T-helper 1 cell treated with Interleukin-12 subunit alpha and Interleukin-12 subunit beta and Interleukin-4 antibody, amounts not matched to agents 30 ng/mL and 1 ng/mL, for 36 hours (primary cell): ENCODE measurements around the gene CLIC5. TPM values are rescaled to one million over a fixed set of nuclear protein-coding genes. Genes with fewer than 3 reads are reported as not detected.

ENCODE experiments used
- intact Hi-C: fragments of 100-400 bp; cut with micrococcal nuclease; formaldehyde crosslinking; loops from one replicate; pipeline ENCODE4 v1.15.1; 2024
- total RNA-seq: library from RNA; stranded (reverse); gene quantifications from 2 replicates; pipeline ENCODE4 v1.2.3, GENCODE V29; 2022

CLIC5 gene
- total RNA-seq, 1 donor from 2014 or later: 4.4 TPM

DNA sequence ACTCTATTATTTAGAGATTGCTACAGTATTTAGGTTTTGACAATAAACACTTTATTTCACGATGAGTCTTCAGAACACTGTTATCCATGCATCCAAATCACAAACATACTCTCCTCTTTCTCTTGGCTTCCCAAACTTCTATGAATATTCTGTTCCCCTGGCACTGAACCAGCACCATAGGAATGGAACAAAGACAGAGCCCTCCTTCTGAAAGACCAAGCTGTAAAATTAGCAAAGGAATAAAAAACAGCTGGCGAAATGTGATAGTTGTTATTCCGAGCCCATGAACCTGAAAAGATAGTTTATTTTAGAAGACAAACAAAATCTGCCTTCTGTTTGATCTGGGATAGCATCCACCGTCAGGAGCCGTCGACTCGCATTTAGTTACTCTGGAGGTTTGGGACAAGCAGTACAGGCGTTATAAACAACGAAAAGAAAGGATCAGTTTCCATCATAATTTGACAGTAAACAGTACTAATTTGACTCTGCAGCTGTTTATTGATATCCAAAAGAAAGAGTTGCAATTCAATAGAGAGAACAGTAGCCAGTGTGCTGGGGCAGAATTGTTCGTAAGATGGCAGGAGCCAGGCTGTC lies 161.4 kb downstream of the CLIC5 start:
- intact Hi-C loops: no loop called here

DNA sequence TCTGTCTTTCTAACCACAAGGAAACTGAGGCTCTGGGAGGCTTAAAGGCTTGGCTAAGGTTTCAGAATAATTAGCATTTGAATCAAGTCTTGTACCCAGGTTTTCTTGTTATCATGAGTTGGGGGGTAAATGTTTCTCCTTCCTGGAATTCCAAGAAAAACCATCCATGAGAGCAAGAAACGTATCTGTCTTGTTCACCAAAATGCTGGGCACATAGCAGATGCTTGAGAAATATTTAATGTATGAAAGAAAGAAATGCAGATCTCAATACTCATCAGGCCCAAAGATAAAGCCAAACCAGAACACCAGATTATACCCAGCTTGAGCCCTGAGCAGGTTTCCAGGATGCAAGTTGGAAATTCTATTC lies 164.6 kb downstream of the CLIC5 start:
- intact Hi-C loops: no loop called here

DNA sequence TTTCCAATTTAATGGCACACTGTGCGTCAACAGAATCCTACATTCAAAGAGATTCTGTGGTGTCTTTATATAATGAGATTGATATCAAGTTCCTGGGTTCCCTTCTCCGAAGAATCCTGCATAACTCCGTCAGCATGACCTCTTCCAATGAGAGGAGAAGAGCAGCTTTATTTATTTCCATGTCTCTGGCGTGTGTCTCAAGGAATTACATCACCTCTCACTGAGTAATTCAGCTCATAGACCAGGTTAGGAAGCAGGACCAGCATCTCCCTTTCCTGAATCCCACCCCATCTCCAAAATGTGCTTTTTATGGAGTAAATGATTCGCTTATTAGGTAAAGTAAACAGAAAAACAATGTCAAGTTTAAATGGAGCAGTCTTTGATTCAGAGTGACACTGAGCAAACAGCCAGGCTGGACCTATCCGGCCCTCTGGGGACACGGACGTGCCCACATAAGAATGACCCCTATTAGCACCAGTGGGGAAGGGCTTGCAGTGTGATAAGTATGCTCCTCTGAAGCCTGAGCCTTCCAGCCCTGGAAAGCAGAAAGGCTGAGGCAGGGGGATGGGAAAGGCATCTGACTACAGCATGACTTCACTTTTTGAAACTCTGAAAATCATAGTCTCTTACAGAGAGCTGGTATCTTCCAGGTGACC lies 165.2 kb downstream of the CLIC5 start:
- intact Hi-C loops: no loop called here

DNA sequence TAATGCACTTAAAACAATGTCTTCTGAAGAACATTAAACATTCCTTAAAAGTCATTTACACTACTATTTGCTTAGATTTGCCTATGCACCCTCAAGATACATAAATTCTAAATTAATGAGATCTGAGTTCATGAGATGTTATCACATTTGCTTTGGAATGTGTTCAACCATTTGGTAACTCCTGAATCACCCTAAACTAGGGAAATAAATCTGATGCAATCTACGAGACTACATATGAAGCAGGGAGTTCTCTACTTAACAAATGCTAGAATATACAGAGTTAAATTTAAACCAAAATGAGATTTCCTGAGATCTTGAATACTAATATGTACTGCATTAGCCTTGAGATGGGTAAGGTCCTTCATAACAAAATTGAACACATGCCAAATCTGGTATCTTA lies 170.1 kb downstream of the CLIC5 start:
- intact Hi-C loops: no loop called here

DNA sequence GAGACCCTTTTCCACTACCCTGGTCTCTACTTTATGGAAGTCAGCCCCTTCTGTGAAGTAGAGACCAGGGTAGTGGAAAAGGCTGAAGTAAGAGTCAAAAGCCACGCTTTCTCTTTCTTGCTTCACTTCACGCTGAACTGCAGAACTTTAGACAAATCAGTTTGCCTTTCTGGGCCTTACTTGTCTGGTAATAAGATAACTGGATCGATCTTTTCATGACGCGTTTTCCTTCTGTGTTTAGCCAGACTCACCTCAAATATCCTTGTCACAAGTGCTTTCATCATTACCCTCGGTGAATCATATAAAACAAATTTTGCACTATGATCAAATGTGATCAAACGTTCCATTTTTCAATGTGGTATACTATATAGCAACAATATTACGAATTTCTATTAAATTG lies 170.7 kb downstream of the CLIC5 start:
- intact Hi-C loops: no loop called here

DNA sequence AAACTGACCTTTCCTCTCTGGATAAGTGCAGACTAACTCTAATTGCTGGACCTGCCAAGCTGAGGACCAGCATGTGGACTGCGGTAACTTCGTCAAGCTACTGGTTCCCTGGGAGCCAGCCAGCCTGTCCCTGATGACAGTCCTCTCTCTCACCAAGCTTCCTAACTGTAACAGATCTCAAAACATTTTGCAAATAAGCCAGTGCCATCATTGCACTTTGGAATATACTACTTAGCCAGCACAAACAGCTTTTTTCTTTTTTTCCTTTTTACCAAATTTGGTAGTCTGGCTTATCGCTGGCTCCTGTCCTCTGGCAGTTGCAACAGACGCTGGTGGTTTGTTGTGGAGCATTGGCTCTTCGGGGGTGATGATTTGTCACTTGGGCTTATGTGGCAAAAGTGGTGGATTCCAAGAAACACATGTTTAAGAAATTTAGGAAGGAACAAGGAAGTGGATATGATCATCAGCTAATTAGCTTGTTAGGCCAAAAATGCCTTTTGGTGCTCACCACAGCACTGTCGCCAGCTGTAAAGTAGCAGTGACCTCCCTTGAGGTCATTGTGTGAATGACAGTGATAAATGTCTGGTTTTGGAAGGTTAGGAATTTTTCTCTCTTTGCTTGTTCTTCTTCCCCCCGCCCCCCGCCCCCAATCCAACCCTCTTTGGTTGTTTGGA lies 171.7 kb downstream of the CLIC5 start:
- intact Hi-C loops: no loop called here

DNA sequence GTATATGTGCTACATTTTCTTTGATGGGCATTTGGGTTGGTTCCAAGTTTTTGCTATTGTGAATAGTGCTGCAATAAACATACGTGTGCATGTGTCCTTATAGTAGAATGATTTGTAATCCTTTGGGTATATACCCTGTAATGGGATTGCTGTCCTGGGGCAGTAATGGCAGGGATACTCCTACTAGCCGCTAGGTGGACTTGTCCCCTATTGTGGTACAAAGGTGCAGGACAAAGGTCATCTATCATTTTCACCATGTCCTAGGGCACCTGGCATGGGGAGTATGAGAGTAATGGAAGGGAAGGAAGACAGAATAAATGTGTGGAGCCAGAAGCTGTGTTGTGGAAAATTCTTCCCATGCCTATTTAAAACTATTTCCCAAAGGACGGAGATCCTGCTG lies 174.6 kb downstream of the CLIC5 start:
- intact Hi-C loops: no loop called here

DNA sequence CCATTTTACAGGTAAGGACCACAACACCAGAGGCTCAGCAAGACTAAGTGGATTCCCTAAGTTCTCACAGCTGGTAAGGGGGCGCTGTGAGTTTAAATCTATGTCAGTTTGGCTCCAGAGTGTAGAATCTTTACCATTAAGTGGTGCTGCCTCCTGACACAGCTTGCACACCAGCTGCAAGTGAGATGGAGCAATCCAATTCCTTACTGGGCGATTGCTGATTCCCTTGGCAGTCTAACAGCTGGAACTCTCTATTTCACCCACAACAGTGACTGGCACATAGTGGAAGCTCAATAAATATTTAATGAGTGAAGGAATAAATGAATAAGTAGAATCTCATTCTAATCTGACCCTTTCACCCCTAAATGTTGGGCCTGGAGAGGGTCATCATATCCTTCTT lies 176.7 kb downstream of the CLIC5 start:
- intact Hi-C loops: no loop called here

DNA sequence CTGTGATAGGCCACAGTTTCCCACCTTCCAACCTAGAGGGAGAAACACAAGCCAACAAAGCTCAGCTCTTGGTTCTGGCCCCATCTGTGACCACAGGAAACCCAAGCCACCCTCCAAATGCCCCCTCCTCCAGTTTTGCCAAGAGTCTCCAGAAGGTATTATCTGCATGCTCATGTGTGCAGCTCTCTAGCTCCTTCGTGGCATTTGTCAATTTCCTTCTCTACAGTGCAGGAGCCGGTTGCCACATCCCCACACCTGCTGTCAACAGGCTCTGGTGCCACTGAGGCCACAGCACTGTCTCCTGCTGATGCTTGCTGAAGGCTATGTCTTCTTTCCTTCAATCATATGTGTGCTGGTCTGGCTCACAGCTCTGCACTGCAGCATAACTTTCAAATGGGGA lies 177.2 kb downstream of the CLIC5 start:
- intact Hi-C loops: no loop called here

DNA sequence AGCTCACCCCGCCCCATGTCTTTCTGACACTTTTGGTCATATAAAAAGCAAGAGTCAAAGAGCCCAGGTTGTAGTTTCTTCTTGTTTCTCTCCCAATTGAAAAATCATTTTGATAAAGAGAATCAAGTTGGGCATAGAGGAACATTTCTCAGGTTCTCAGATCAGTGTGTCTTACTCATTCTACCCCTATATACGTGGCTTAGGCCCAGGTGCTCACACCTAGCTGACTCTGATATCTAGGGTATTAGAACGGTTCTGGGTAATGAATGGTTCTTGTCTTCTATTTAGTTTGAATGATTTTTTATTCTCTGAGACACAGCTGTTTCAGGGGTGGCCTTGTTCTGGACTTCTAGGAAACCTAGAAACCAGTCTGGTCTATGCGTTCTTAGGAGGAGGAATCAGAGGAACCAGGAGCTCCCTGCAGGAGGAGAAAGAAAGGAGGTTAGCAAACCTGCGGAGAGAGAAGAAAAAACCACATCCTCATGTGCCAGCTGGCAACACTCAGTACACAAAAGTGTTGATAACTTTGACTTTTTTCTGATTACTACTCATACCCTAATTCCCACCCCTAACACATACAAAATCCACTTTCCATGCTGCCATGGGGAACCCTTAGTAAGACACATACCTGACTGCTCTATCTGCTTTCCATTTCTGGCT lies 178.0 kb downstream of the CLIC5 start:
- intact Hi-C loops: no loop called here

DNA sequence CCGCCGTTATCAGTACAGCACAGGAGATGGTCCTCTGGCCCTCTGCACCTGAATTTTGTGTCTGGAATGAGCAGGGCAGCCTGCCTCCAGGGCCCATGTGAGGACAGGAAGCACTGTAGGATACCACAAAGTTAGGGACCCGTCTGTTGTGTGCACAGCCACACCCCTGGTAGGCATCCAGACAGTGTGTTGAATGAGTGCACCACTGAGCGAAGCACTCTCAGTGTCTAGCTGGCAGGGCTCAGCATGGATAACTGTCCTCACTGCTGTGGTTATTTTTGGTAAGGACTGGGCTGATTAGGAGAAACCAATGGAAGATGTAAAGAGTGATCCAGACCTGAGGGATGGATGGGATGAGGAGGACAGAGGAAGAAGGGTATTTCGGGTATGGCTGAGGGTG lies 178.7 kb downstream of the CLIC5 start:
- intact Hi-C loops: no loop called here

DNA sequence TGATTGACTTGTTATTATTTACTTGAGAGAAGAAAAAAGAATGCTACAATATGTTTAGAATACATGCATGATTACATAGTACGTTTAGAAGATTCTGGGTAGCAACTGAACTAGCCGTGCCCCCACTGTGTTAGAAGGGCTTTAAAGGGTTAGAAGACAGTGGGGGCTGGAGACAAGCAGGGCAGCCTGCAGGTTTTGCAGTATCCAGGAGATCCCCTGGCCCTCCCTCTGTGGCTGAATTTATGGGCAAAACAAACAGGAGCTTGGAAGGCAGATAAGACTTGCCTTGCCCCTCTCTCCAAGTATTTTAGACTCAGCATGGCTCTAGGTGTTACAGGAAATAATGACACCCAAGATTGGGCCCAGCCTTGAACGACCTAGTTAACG lies 179.2 kb downstream of the CLIC5 start:
- intact Hi-C loops: no loop called here

DNA sequence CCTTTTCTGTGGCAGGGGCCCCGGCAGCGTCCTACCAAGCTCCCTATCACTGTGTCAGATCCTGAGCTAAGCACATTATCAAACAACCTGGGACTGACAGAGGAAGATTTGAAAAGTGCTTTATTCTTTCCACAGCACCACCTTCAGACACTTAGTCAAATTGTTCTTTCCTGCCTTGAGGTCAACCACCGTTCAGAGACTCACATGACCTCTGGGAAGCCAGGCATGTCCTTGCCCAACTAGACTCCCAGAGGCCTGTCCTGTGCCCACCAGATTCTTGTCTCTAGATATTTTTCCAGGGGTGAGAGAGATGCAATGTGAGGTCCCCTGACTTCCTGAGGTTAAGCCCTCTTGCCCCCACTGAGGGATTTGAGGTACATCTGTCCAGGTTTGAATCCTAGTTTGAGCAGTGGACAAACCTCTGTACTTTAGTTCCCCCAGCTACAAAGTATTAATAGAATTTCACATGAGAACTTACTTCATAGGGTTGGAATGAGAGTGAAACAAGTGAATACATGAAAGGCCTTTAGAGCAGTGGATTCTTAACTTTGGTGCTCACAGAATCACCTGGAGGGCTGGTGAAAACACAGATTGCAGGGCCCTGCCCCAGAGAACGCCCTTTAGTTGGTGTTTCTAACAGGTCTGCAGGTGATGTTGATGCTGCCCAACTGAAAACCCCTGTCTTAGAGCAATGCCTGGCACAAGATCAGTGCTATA lies 179.8 kb downstream of the CLIC5 start:
- intact Hi-C loops: no loop called here

DNA sequence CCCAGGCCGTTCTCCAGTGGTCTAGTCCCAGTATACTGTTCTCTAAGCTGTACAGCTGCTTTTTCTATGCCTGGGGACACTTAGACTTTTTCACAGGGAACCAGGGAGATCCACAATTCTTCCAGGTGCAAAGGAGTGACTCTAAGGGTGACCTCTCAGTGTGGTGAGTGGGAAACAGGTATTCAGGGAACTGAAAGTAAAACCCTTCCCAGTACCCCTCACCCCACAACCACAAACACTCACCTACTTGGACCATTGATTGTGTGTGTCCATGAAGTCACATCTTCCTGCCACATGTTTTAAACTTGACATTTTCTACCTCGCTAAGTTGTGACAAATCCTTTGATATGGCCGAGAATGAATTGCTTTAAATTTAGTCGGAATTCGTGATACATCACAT lies 183.6 kb downstream of the CLIC5 start:
- intact Hi-C loops: loop anchor here (5.0 kb wide), 2 partner anchors 95 to 900 kb away; no protein-coding TSS in a partner anchor

Other genes starting within 250 kb of the CLIC5 start
- gene ENPP4, start 114.1 kb upstream of the CLIC5 start, total RNA-seq: 6.8 and 6.9 TPM in 2 replicates
- gene ENPP5, start 155.1 kb upstream of the CLIC5 start, total RNA-seq: not detected in 2 replicates